IMR-90 (cell line): ENCODE data around the gene PAMR1. TPM values are rescaled to one million over a fixed set of nuclear protein-coding genes. Genes with fewer than 3 reads are reported as not detected.
A peak's percentile ranks its signal among the peaks of the same experiment; 100 is the strongest.

ENCODE experiments used
- ATAC-seq: fragments of 200-7000 bp; cut with Tn5 transposase; 2 replicates; pipeline ENCODE4 v1.9.1; 2020; ENCODE audit warnings: low read depth, mild to moderate bottlenecking, moderate library complexity
- BruUV-seq: library from RNA; stranded (reverse); fragments of 400-500 nt; replicated peaks from 2 replicates; lab custom pipeline; 2021; lab: Mats Ljungman, UMichigan
- CTCF ChIA-PET: fragments of 300-600 bp; formaldehyde crosslinking; extraction: SDS; loops from one replicate; lab custom pipeline; 2021; ENCODE audit warnings: antibody characterized with exemption; lab: Yijun Ruan, JAX
- POLR2A ChIA-PET: fragments of 300-600 bp; sonication (Branson Sonifier 250); formaldehyde crosslinking; loops from one replicate; lab custom pipeline; 2022; ENCODE audit warnings: antibody characterized with exemption; ENCODE audit not compliant: unreplicated experiment; lab: Charles Lee
- DNase-seq: peaks from one replicate; pipeline ENCODE4 v3.0.0; 2013
- H2AFZ ChIP-seq: replicated peaks from 2 replicates; pipeline ENCODE3; 2013; ENCODE audit warnings: low read length, mild to moderate bottlenecking; ENCODE audit not compliant: poor library complexity
- H2AK5ac ChIP-seq: 2 replicates; pipeline ENCODE4 v1.6.1; 2013; ENCODE audit warnings: low read depth, low read length, inconsistent platforms
- H2AK9ac ChIP-seq: replicated peaks from 2 replicates; pipeline ENCODE3; 2013; ENCODE audit warnings: mild to moderate bottlenecking, low read depth, low read length, moderate library complexity; ENCODE audit not compliant: poor library complexity
- H2BK120ac ChIP-seq: 2 replicates; pipeline ENCODE4 v1.6.1; 2013; ENCODE audit warnings: low read depth, low read length, inconsistent platforms
- H2BK15ac ChIP-seq: 3 replicates; pipeline ENCODE4 v1.6.1; 2013; ENCODE audit warnings: low read depth, low read length, inconsistent platforms
- H2BK20ac ChIP-seq: 2 replicates; pipeline ENCODE4 v1.6.1; 2013; ENCODE audit warnings: low read depth, mild to moderate bottlenecking, inconsistent platforms, low read length, moderate library complexity
- H2BK5ac ChIP-seq: 2 replicates; pipeline ENCODE4 v1.6.1; 2013; ENCODE audit warnings: mild to moderate bottlenecking, low read depth, low read length, inconsistent platforms; ENCODE audit not compliant: poor library complexity, severe bottlenecking
- H3K14ac ChIP-seq: replicated peaks from 2 replicates; pipeline ENCODE4 v1.6.1; 2013; ENCODE audit warnings: low read depth, low read length, inconsistent platforms
- H3K18ac ChIP-seq: 2 replicates; pipeline ENCODE4 v1.6.1; 2013; ENCODE audit warnings: low read depth, low read length, control low read depth
- H3K23ac ChIP-seq: 2 replicates; pipeline ENCODE4 v1.6.1; 2013; ENCODE audit warnings: low read depth, low read length, inconsistent platforms
- H3K27ac ChIP-seq: 2 replicates; pipeline ENCODE4 v1.5.1; 2013; ENCODE audit warnings: mild to moderate bottlenecking, control low read depth, low read length; ENCODE audit not compliant: insufficient read depth
- H3K27me3 ChIP-seq: 2 replicates; pipeline ENCODE4 v1.6.1; 2013; ENCODE audit warnings: low read length; ENCODE audit not compliant: control insufficient read depth, insufficient read depth
- H3K36me3 ChIP-seq: 2 replicates; pipeline ENCODE4 v1.6.1; 2013; ENCODE audit warnings: low read length, mixed read lengths; ENCODE audit not compliant: control insufficient read depth, insufficient read depth
- H3K4ac ChIP-seq: 2 replicates; pipeline ENCODE4 v1.6.1; 2013; ENCODE audit warnings: low read depth, low read length, inconsistent platforms
- H3K4me1 ChIP-seq: 2 replicates; pipeline ENCODE4 v1.6.1; 2013; ENCODE audit warnings: low read length, mixed read lengths; ENCODE audit not compliant: control insufficient read depth, insufficient read depth
- H3K4me2 ChIP-seq: 2 replicates; pipeline ENCODE4 v1.6.1; 2013; ENCODE audit warnings: low read depth, mild to moderate bottlenecking, control low read depth, low read length, moderate library complexity
- H3K4me3 ChIP-seq: 2 replicates; pipeline ENCODE4 v1.5.1; 2013; ENCODE audit warnings: low read depth, mild to moderate bottlenecking, control low read depth, low read length, moderate library complexity; ENCODE audit not compliant: insufficient read depth
- H3K56ac ChIP-seq: 2 replicates; pipeline ENCODE4 v1.6.1; 2013; ENCODE audit warnings: low read length, inconsistent platforms; ENCODE audit not compliant: insufficient read depth; ENCODE audit errors: extremely low read depth
- H3K79me1 ChIP-seq, 2 experiments: 2 replicates each; pipeline ENCODE4 v1.6.1; 2013; ENCODE audit warnings: low read length in 2 of 2, inconsistent platforms in 1 of 2, low read depth in 1 of 2
- H3K9ac ChIP-seq: 2 replicates; pipeline ENCODE4 v1.6.1; 2013; ENCODE audit warnings: low read depth, low read length, control low read depth
- H3K9me1 ChIP-seq: 2 replicates; pipeline ENCODE4 v1.6.1; 2013; ENCODE audit warnings: low read length, inconsistent platforms; ENCODE audit not compliant: insufficient read depth
- H3K9me3 ChIP-seq: 2 replicates; pipeline ENCODE4 v1.6.1; 2013; ENCODE audit warnings: low read length; ENCODE audit not compliant: control insufficient read depth, insufficient read depth
- H4K20me1 ChIP-seq: 2 replicates; pipeline ENCODE4 v1.6.1; 2013; ENCODE audit warnings: low read length, inconsistent platforms; ENCODE audit not compliant: insufficient read depth
- H4K5ac ChIP-seq: 2 replicates; pipeline ENCODE4 v1.6.1; 2013; ENCODE audit warnings: mild to moderate bottlenecking, low read depth, low read length, control low read depth
- H4K8ac ChIP-seq, 2 experiments: 2 replicates each; pipeline ENCODE4 v1.6.1; 2013; ENCODE audit warnings: low read depth in 2 of 2, low read length in 2 of 2, control low read depth in 1 of 2, inconsistent platforms in 1 of 2
- H4K91ac ChIP-seq: 2 replicates; pipeline ENCODE4 v1.6.1; 2013; ENCODE audit warnings: low read depth, low read length, inconsistent platforms; ENCODE audit not compliant: insufficient read depth
- BHLHE40 ChIP-seq: fragments of 150-350 bp; IDR thresholded peaks from 2 replicates; pipeline ENCODE4 v1.6.1; 2016; ENCODE audit warnings: mild to moderate bottlenecking, low read depth, low read length
- CEBPB ChIP-seq: IDR thresholded peaks from 2 replicates; pipeline ENCODE4 v1.6.1; 2012; ENCODE audit warnings: low read depth, low read length, improper control_type of control experiment
- CTCF ChIP-seq: conservative IDR thresholded peaks from 2 replicates; pipeline ENCODE4 v1.5.1; 2012; ENCODE audit warnings: mild to moderate bottlenecking, low read depth, low read length, improper control_type of control experiment
- MAZ ChIP-seq: IDR thresholded peaks from 2 replicates; pipeline ENCODE4 v1.6.1; 2012; ENCODE audit warnings: low read depth, mild to moderate bottlenecking, low read length, improper control_type of control experiment, moderate library complexity, borderline replicate concordance
- NFE2L2 ChIP-seq: fragments of 150-350 bp; IDR thresholded peaks from 2 replicates; pipeline ENCODE4 v1.6.1; 2016; ENCODE audit warnings: low read depth, mild to moderate bottlenecking, low read length
- POLR2A ChIP-seq: IDR thresholded peaks from 2 replicates; pipeline ENCODE4 v1.6.1; 2012; ENCODE audit warnings: mild to moderate bottlenecking, low read depth, low read length
- RAD21 ChIP-seq: IDR thresholded peaks from 2 replicates; pipeline ENCODE4 v1.6.1; 2012; ENCODE audit warnings: low read length, improper control_type of control experiment
- RCOR1 ChIP-seq: IDR thresholded peaks from 2 replicates; pipeline ENCODE4 v1.6.1; 2012; ENCODE audit warnings: mild to moderate bottlenecking, low read length, improper control_type of control experiment; ENCODE audit not compliant: insufficient replicate concordance
- SMC3 ChIP-seq: fragments of 150-350 bp; IDR thresholded peaks from 2 replicates; pipeline ENCODE4 v1.6.1; 2016; ENCODE audit warnings: low read depth, mild to moderate bottlenecking, antibody characterized with exemption, low read length, moderate library complexity
- USF2 ChIP-seq: fragments of 150-350 bp; IDR thresholded peaks from 2 replicates; pipeline ENCODE4 v1.6.1; 2017; ENCODE audit warnings: mild to moderate bottlenecking, antibody characterized with exemption, low read length, low read depth
- dilution Hi-C: fragments of 300-500 bp; cut with HindIII; formaldehyde crosslinking; loops from one replicate; pipeline ENCODE4 v1.14.3; 2018; ENCODE audit warnings: low sequenced_read_pairs; ENCODE audit not compliant: unreplicated experiment
- in situ Hi-C: fragments of 300-500 bp; cut with MboI; formaldehyde crosslinking; loops from 3 replicates; pipeline ENCODE4 v1.14.3; 2019; ENCODE audit warnings: low sequenced_read_pairs, inconsistent platforms, mixed read lengths
- intact Hi-C: fragments of 100-400 bp; cut with micrococcal nuclease; formaldehyde crosslinking; loops from 2 replicates; pipeline ENCODE4 v1.10.0; 2022
- polyA plus RNA-seq, 3 experiments: library from polyadenylated mRNA; depleted of rRNA; stranded (reverse); fragments of >200 nt; gene quantifications; 2 replicates each; pipeline ENCODE4 v1.2.3, GENCODE V29; 2012; ENCODE audit warnings: low replicate concordance in 1 of 3
- total RNA-seq: library from RNA; depleted of rRNA; stranded (reverse); fragments of >200 nt; gene quantifications from 2 replicates; pipeline ENCODE4 v1.2.3, GENCODE V29; 2012

Gene PAMR1
- total and polyA plus RNA-seq, 2 of the 4 experiments (the other 2 are of a cell fraction) = 70.7 to 80.7 TPM

- POLR2A ChIA-PET = no interaction called here
- Histone ChIP-seq H4K91ac (no peak overlapping the region), H3K18ac (no peak overlapping the region), H2BK5ac (peak overlapping the region; percentile 91), H3K79me1 (peaks cover 4 to 12% of the 10 kb centered on the region in 2 experiments; a peak in 2 of 4 replicates), H2BK15ac (no peak overlapping the region), H2BK120ac (no peak overlapping the region), H2AFZ (no peak overlapping the region), H2AK5ac (no peak overlapping the region), H3K27me3 (no peaks in the 10 kb centered on the region), H3K9me1 (peaks cover 12% of the 10 kb centered on the region; the same call in 1 of the 2 replicates), H3K27ac (no peak overlapping the region), H3K4me3 (no peak overlapping the region), H3K4ac (no peak overlapping the region), H3K36me3 (no peaks in the 10 kb centered on the region), H3K4me1 (peaks cover 20% of the 10 kb centered on the region), H2BK20ac (no peak overlapping the region), H3K4me2 (no peak overlapping the region), H3K14ac (no peak overlapping the region), H3K23ac (no peak overlapping the region), H3K9me3 (no peaks in the 10 kb centered on the region), H4K5ac (no peak overlapping the region; the same call in 1 of the 2 replicates), H4K8ac (no peak overlapping the region; a peak in 1 of 4 replicates), H3K56ac (no peak overlapping the region), H4K20me1 (no peaks in the 10 kb centered on the region), H2AK9ac (no peak overlapping the region), H3K9ac (no peak overlapping the region)
- BruUV-seq = no TSS peak
- intact Hi-C loops (no loop called here), in situ Hi-C loops (no loop called here), dilution Hi-C loops (no loop called here)
- TF ChIP-seq NFE2L2 (no peak), POLR2A (no peak), USF2 (no peak), RCOR1 (no peak), MAZ (no peak), BHLHE40 (no peak), CEBPB (no peak), RAD21 (no peak), CTCF (no peak), SMC3 (no peak)
- CTCF ChIA-PET = interaction anchor here (0.6 kb wide), 1 partner anchor 37 kb away, joined by 3 read pairs; no protein-coding TSS in a partner anchor
- DNase-seq (no peak), ATAC-seq (no peak)
These were observed 30.1 kb upstream of the PAMR1 start for GRCh38 chr11:35555488-35555887.
